Prostate gland (tissue), 2 donors: ENCODE data around the gene COL23A1.

Experiments used
- CTCF ChIP-seq, 4 experiments: fragments of 200-600 bp in 2 of 4; fragments of 450-650 bp in 2 of 4; sonication (generic) in 2 of 4; IDR thresholded peaks; 1 replicate in 3 of 4; 2 replicates in 1 of 4; pipeline ENCODE4 v1.5.1; 2016 to 2019; ENCODE audit warnings: antibody characterized with exemption in 4 of 4, mild to moderate bottlenecking in 2 of 4, moderate library complexity in 2 of 4
- POLR2A ChIP-seq: fragments of 450-650 bp; IDR thresholded peaks from one replicate; pipeline ENCODE4 v1.6.1; 2016; ENCODE audit warnings: antibody characterized with exemption, mild to moderate bottlenecking
- POLR2AphosphoS5 ChIP-seq: sonication (generic); formaldehyde crosslinking; IDR thresholded peaks from one replicate; pipeline ENCODE4 v1.6.1; 2017; ENCODE audit warnings: antibody characterized with exemption

- TF ChIP-seq CTCF (IDR thresholded peaks at IDR 0.05) (no peak), POLR2A (no peak), POLR2AphosphoS5 (no peak)
These were observed 170.5 kb downstream of the COL23A1 start for GRCh38 chr5:178419651-178420050.
